Body of pancreas (tissue), 4 donors: ENCODE results near the gene RNF17.

Experiments used
- CTCF ChIP-seq, 7 experiments: fragments of 450-650 bp in 4 of 7; fragments of 200-600 bp in 3 of 7; sonication (generic) in 3 of 7; IDR thresholded peaks; one replicate each; pipeline ENCODE4 v1.5.1; 2016 to 2019; ENCODE audit warnings: antibody characterized with exemption in 7 of 7
- POLR2A ChIP-seq, 3 donors: fragments of 450-650 bp; IDR thresholded peaks; one replicate each; pipeline ENCODE4 v1.6.1; 2016; ENCODE audit warnings: antibody characterized with exemption in 3 of 3, mild to moderate bottlenecking in 2 of 3

- no peak for TF ChIP-seq CTCF (IDR thresholded peaks at IDR 0.05)
- TF ChIP-seq POLR2A (IDR thresholded peaks at IDR 0.05), result no peak
Measured at GRCh38 chr13:24897293-24897692, 133.3 kb downstream of the RNF17 start.
